HG03571 (cell line): ENCODE measurements around the gene SH3TC1.

Source experiments
- ATAC-seq: cut with Tn5 transposase; IDR thresholded peaks from one replicate; pipeline ENCODE4 v1.9.1; 2021; ENCODE audit not compliant: unreplicated experiment

Gene SH3TC1

DNA sequence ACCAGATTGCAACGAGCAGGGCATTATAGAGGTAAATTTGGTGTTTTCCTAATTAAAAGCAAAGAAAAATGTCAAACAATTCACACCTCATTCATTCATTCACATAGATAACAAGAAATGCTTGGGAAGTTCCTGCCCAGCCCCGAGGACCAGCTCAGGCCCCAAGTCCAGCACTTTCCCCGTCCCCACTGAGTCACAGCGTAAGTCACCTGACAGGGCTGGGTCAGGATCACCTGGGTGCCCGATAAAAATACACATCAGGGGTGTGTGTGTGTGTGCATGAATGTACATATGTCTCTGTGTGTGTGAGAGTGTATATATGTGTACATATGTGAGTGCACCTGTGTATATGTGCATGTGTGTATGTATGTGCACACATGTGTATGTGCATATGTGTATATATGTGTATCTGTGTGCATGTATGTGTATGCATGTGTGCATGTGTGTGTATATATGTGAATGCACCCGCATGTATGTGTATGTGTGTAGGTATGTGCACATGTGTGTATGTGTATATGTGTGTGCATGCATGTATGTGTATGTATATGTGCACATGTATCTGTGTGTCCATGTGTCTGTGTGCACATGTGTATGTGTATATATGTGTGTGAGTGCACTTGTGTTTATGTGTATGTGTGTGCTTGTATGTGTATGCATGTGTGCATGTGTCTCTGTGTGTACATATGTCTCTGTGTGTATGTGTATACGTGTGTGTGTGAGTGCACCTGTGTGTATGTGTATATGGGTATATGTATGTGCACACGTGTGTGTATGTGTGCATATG, 18.6 kb upstream of the SH3TC1 start:
- no peak for ATAC-seq

DNA sequence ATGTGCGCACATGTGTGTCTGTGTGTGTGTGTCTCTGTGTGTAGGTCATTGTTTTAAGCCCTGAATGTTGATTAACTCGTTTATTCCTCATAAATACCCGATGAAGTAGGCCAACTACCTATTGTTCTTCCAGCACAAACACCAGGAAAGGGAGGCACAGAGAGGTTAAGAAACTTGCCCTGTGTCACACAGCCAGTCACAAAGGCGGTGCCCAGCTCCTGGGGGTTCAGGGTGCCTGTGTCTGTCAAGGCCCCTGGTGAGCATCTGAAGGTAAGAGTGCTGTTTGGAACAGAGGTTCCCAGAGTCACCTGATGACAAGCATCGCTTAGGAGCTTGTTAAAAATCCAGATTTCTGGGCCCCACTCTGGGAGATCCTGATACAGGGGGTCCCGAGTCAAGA, 18.0 kb upstream of the SH3TC1 start:
- no peak for ATAC-seq

DNA sequence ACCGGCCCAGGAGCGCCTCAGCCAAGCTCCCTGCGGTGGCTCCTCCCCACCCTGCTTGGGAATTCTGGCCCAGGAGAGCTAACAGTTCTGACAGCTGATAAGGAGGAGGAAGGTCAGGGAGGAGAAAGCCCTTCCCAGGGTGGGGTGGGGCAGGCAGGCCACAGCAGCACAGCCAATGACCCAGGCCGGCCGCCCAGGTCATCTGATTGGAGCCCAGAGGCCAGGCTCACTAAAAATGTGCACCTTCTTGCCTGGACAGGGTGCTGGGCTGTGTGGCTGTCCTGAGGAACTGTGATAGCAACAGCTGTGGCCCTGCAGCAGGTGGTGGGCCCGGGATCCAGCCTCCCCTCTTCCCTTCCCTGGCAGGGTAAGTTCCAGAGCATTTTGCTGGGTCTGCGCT, 17.2 kb upstream of the SH3TC1 start:
- no peak for ATAC-seq

DNA sequence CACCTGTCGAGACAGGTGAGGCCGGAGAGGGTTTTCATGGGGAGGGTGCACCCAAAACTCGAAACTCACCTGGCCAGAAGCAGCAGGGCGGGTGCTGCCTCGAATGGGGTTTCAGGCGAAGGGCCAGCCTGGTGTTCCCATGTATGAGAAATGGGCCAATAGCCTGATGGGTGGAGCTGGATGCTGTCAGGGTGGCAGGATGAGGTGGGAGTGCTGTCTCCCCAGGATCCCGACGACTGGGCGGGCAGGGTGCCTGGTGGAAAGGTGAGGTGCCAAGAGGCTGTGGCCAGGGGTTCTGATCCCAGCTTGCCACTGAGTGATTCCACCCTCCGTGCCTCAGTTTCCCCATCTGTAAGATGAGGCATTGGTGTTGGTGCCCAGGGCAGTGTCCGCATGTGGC, 16.8 kb upstream of the SH3TC1 start:
- no peak for ATAC-seq

DNA sequence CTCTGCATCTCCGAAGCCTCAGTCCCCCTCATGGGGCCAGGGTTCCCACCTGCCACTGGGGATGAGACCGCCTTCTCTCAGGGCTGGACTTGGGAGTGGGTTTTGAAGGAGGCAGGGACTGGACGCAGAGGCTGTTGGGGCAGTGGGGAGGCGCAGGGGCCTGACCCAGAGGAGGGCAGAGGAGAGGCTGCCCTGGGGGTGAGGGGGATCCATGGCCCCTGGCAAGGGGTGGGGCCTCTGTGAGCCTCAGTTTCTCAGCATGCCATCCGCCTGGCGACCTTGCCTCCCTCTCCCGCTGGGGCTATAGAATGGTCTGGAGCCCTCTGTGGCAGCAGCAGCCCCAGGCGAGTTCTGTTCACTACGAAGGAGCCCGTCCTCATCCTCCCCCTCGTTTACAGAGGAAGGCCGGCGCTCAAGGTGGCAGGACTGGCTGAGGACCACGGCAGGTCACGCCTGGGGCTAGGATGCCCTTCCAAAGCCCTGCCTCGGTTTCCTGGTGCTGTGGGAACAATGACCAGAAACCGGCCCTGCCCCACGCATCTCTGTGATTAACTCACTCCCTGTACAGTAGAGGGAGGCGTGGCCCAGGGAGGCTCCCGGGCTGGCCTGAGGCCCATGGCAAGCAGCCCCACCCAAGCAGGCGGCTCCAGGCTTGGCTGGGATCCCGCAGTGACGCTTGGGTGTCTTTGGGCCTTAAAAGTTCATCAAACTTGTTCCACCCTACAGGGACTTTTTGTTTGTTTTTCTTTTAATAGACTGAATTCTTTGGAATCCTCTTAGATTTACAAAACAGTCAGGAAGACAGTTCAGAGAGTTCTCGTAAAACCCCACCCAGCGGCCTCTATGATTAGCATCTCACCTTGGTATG, 16.0 kb upstream of the SH3TC1 start:
- no peak for ATAC-seq

- ATAC-seq = no peak
Measured at GRCh38 chr4:8184061-8184460, 15.0 kb upstream of the SH3TC1 start.

GRCh38 chr4:8185295-8185694, 13.8 kb upstream of the SH3TC1 start:
- ATAC-seq = no peak

- no peak for ATAC-seq
Measured at GRCh38 chr4:8185930-8186329, 13.2 kb upstream of the SH3TC1 start.

DNA sequence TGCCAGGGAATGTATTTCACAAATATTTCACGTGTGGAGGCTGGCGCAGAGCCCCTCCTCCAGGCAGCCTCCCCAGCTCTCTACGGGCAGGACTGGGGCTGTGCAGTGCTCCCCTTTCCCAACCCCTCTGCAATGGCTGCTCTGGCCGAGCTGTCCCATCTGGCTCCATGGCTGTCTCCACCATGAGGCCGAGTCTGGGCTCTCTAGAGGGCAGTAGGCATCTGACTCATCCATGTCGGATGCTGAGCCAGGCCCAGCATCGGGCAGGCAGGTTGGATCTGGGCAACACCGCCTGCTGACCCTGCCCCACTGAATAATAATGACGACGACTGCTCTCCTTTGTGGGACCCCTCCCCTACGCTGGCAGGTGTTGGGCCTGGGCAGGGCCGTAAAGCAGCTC, 11.0 kb upstream of the SH3TC1 start:
- no peak for ATAC-seq

- ATAC-seq = no peak
Measured at GRCh38 chr4:8188743-8189550, 10.1 kb upstream of the SH3TC1 start.

DNA sequence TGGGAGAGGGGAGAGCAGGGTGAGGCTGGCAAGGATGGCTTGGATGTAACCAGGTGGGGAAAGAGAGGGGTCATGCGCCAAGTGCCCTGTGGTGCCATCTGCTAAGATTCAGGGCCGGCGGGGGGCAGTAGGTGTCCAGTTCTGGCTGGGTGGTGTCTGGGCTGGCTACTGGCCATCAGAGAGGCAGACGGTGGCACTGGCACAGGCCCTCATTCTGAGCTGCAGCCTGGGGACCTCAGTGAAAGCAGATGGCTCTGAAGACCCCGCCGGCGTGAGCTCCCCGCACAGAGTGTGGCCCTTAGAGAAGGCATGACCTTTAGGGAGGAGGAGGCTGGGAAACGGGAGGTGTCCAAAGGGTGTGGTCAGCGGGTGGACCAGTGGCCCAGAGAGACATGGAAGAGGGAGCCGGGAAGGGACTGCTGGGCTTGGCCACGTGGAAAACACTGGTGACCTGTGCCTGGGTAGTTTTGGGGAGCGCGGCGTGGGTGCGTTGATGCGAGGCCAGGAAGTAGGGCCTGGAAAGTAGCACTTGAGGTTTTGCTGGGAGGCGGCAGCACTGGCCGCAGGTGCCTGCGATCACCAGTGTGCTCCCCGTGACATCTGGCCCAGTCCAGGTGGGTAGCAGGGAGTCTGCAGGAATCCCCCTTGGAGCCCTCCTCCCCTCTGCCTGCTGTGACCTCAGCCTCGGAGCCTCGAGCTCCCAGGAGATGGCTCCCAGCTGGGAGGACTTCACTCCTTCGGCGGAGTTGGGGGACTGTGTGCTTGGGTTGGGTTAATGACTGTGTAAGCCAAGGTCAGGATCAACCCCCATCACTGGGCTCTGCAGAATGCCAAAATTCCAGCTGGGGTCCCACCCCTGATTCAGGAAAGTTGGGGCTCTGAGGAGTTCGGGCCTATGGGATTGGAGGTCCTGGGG, 9.3 kb upstream of the SH3TC1 start:
- no peak for ATAC-seq

DNA sequence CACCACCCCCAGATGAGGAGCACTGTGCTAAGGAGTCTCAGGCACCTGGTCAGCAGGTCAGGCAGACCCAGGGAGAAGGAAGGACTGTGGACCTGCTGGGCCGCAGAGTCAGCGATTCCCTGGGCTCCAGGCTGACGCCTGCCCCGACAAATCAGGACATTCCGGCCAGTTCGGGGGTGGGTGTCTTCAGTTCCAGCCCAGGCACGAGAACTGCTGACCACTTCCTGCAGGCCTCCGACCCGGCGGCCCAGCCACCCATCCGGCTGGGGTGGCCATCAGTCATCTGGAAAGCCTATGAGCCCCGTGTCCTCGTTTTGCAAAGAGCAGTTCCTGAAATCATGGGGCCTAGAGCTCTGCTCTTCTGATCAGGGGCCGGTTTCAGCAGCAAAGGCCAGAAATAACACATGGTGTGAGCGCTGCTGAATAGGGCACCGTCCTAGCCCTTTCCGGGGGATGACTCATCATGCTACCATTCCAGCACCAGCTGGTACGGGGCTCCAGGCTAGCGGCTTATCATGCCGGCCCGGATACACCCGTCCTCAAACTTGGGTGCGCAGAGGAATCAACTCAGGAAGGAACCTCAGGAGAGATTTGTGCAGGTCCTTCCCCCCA, 7.8 kb upstream of the SH3TC1 start:
- ATAC-seq = peak; percentile 47

GRCh38 chr4:8192748-8193738, 6.0 kb upstream of the SH3TC1 start:
- peak; percentile 78 for ATAC-seq

- no peak for ATAC-seq
Measured at GRCh38 chr4:8194306-8195242, 4.5 kb upstream of the SH3TC1 start.

DNA sequence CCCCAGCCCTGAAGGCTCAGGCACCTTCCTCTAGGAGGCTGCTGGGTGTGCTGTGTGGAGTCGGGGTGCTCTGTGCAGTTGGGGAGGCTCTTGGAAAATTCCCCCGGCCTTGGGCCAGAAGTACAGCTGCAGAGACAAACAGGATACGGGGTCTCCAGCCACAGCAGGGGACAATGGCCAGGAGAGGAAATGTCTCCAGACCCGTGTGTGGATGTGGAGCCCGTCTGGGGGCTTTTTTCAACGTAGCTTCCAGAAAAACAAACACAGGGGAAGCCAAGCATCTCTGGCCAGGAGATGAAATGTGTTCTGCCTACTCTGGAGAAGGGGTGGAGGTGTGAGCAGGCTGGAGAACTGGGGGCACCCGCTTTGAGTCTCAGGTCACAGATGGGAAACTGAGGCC, 3.7 kb upstream of the SH3TC1 start:
- ATAC-seq = no peak

DNA sequence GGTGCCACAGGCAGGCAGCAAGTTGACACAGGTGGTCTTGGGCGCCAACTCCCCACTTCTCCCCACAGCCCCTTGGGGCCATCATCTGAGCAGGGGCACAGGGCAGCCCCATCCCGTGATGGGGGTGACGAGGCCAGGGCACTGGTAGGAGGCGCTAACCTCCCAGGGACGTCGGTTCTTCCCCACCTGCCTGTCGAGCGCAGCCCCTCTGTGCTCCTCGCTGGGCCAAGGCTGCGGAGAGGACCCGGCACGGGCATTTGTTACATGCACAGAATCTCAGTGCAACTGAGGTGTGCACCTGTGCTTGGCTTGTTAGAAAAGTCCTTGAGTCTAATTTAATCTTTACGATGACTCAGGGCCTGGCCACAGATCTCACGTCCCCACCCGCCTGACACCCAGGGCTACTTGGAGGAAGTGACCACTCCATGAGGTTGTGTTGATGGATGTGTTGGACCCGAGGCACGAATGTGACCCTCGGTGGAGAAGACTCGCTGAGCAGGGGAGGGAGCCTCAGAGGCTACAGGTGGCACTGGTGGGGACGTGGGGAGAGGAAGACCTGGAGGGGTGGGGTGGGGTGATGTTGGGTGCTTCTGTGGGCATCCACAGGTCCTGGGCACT, 3.1 kb upstream of the SH3TC1 start:
- ATAC-seq = no peak

- ATAC-seq = no peak
Measured at GRCh38 chr4:8197521-8197920, 1.6 kb upstream of the SH3TC1 start.
